Cardiac fibroblast (primary cell): ENCODE results near the gene MMRN2.
A peak's percentile ranks its signal among the peaks of the same experiment; 100 is the strongest.

ENCODE experiments used
- DNase-seq, 2 donors: peaks; one replicate each; pipeline versions ENCODE4 v3.0.0 to v3.0.0-alpha.2; 2010; ENCODE audit warnings: low read depth in 2 of 2
- H3K4me3 ChIP-seq, 2 donors: replicated peaks in 1 of 2; 1 replicate in 1 of 2; 2 replicates in 1 of 2; pipeline ENCODE4 v1.5.1; 2011; ENCODE audit warnings: low read depth in 2 of 2, low read length in 2 of 2, mild to moderate bottlenecking in 2 of 2, moderate library complexity in 1 of 2
- CTCF ChIP-seq: IDR thresholded peaks from one replicate; pipeline ENCODE4 v1.5.1; 2011; ENCODE audit warnings: low read depth, mild to moderate bottlenecking, low read length, inconsistent platforms

The MMRN2 gene

DNA sequence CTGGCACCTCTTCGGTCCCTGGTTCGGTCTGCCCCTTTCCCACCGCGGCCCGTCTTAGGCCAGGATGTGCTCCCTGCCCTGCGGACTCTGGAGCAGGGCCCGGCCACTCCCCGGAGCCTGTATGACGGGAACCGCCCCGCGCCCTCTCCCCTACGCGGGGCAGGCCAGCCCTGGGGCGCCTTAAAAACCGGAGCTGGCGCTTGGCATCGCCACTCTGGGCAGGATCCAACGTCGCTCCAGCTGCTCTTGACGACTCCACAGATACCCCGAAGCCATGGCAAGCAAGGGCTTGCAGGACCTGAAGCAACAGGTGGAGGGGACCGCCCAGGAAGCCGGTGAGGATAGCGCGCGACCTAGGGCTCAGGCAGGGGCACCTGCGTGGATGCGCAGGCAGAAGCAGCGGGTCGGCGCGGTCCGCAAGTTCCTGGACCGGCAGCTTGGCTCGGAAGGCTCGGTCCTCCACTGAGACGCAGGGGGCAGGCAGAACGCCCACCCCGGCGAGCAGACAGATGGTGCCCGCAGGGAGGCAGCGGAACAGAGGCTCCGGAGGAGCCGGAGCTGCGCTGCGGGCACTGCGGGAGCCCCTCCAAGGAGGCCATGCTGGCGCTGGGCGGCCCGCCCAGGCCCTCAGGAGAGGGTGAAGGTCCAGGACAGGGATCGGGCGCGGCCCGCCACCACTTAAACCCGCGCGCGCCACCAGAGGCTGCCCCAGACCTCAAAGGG lies 11.0 kb upstream of the MMRN2 start, which contains the start of gene ADIRF:
Gene ADIRF, plus strand, starts transcription at position 212 of the 723 bp plus-strand sequence. Its CDS starts 63 bp downstream, at position 275.
- TF ChIP-seq CTCF: no peak
- DNase-seq: no peak
- H3K4me3 ChIP-seq: peak within 1 kb of the TSS; percentile 24 to 48

DNA sequence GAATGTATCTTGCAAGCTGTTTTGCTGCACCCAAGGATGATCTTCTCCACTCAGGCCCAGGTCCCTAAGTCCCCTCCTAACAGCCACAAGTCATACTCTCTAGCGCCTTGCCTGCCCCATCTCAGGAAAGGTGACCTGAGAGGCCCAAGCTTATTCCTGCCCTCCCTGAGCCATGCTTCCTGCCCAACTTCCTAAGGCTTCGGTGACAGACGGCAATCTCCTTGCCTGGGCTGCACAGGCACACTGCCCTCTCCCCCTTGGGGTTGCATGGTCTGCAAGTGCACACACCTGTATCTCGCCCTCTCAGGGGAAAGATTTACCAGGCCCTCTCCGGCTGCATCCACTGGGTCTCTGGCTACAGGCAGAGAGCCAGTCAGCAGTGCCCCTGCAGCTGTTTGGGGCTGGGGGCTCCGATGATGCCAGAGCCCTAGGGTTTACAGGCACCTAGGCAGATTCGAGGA lies 10.1 kb upstream of the MMRN2 start:
- H3K4me3 ChIP-seq: no peak overlapping the region
- no peak for TF ChIP-seq CTCF
- no peak for DNase-seq

DNA sequence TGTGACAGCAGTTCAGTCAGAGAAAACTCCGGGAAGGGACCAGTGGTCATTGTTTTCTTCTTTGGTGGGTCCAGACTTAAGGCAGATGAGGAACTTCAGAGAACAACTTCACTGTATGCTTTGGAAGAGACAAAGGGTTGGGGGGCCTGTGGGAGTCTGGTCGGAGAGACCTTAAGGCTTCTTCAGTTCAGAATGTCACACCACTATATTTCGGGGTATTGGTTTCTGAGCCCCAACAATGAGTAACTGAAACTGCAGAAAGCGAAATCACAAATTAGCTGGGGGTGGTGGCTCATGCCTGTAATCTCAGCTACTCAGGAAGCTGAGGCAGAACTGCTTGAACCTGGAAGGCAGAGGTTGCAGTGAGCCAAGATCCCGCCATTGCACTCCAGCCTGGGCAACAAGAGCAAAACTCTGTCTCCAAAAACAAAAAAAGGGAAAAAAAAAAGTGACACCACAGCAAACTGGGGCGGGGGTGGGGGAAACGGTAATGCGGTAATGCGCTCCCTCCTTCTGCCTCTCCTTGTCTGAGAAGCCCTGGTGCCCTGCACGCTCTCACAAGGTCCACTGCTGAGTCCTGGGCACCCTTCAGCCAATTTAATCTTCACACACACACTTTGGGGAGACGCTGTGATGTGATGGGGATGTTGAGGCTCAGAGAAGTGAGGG lies 8.7 kb upstream of the MMRN2 start:
- no peak for DNase-seq
- no peak for TF ChIP-seq CTCF
- no peak overlapping the region for H3K4me3 ChIP-seq

DNA sequence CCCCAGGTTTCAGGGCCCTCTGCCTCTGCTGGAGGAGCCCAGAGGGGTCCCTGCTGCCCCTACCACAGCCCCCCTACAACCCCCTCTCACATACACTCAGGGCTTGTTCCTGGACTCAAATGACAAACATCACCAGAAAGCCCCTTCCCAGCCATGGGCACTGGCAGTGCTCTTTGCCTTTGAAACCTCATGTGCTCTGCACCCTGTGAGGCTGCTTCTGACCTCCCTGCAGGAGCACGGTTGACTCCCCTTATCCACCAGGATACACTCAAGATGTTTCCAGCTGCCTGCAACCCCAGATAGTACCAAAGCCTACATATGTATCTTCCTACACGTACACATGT lies 7.4 kb upstream of the MMRN2 start:
- DNase-seq: no peak
- H3K4me3 ChIP-seq: no peak overlapping the region
- TF ChIP-seq CTCF: no peak

GRCh38 chr10:86964061-86964846 lies 6.8 kb upstream of the MMRN2 start:
- no peak overlapping the region for H3K4me3 ChIP-seq
- DNase-seq: no peak
- TF ChIP-seq CTCF: no peak

DNA sequence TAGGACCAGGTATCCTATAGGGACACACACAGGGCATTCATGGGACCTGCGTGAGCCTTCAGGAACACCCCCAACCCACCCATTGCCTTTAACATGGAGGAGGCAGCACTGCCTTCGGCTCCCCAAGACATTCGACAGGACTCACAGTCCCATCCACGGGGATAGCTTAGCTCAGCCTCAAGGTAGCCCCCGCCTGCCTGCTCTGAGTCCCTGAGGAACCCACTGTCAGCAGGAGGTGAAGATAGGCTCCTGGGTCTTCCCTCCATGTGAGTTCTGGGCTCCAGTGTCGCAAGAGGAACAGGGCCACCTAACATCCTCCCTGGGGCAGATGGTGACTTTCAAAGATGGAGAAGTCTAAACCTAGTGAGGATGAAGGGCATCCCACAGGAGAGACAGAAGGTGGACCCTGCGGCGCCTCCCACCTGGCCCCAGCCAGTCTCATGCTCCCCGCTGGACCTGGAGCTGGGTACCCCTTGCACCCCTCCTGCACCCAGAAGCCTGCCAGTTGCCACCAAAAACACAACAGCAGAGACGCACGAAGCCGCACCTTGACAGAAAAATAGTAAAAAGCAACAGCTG lies 6.0 kb upstream of the MMRN2 start:
- TF ChIP-seq CTCF: no peak
- no peak overlapping the region for H3K4me3 ChIP-seq
- no peak for DNase-seq
